NCI-H2227 (cell line): ENCODE measurements around the gene CCL7.
A peak's percentile ranks its signal among the peaks of the same experiment; 100 is the strongest.

ENCODE experiments used
- DNase-seq: peaks from one replicate; lab custom pipeline; 2025; ENCODE audit not compliant: unreplicated experiment; lab: John Stamatoyannopoulos, UW

Gene CCL7

GRCh38 chr17:34246446-34246845, 23.6 kb upstream of the CCL7 start:
- DNase-seq = no peak

DNA sequence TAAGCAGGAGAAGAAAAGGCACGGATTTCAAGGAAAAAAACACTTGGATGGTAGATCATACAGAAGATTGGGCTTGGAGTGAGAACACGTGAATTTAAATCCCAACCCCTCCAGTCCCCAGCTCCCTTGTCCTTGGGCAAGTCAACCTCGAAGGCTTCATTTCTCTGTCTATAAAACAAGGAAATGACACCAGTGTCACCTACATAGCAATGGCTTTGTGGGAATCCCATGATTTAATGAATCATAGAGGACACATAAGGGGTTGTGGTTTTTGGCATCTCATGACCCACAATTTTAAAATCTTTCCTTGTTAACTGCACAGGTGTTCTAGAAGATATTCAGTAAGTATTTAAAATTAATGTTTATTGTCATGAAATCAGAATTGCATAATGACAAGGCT, 23.1 kb upstream of the CCL7 start:
- no peak for DNase-seq

DNA sequence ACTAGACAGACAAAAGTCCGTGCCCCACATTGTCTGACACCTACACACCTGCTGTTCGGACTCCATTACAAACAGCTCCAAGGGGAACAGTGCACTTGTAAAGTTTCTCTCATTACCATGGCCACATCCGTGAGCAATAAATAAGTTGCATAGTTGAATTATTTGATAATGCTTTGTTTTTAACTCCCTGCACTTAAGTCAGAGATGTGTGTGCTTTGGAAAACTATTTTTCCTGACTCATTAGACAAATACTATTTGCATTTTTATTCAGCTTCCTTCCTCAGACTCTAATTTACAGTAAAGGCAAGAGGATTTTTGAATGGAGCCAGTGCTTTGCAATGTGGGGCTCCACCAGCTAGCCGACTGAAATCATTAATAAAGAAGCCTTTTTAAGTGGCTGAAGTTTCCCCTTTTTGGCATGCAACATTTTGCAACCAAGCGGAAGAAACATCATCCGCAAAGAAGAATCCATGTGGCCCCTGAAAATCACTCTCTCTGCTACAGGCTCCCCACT, 21.5 kb upstream of the CCL7 start:
- no peak for DNase-seq

- no peak for DNase-seq
Observed at GRCh38 chr17:34249061-34249460, 21.0 kb upstream of the CCL7 start.

DNA sequence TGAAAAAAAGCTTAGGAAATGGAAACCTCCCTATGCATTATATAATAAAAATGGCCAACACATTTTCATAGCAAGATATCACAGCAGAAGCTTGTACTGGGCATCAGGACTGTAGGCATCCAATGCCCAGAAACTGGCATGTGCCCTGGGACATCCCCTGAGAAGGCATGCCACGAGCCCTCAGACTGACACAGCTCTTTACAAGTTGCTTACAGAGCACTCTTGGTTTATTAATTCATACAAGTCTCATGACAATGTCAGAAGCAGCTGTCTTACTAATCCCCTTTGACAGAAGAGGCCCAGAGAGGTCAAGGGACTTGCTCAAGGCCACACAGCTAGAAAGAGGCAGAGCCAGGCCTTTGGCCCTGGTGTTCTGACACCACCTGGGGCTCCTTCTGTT, 20.5 kb upstream of the CCL7 start:
- no peak for DNase-seq

DNA sequence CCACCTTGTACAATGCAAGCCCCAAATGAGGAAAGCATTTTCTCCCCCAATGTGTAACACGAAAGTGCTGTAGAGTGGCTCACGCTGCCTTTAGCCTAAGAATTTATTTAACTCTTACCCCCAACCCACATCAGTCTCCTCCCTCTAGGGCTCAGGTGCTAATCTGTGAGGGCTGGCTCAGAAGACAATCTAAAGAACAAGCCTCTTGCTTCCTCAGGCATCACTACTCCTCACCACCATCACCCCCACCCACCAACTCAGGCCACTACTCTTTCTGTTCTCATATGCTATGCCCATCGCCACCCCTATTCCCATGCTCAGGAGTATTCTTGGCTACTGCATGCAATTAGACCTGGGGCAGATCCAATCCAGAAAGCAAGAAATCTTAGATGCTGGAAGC, 18.8 kb upstream of the CCL7 start:
- DNase-seq = no peak

GRCh38 chr17:34252095-34252443, 18.0 kb upstream of the CCL7 start:
- no peak for DNase-seq

- DNase-seq = no peak
Observed at GRCh38 chr17:34252444-34253138, 17.4 kb upstream of the CCL7 start.

- DNase-seq = no peak
Observed at GRCh38 chr17:34253139-34253525, 16.9 kb upstream of the CCL7 start.

DNA sequence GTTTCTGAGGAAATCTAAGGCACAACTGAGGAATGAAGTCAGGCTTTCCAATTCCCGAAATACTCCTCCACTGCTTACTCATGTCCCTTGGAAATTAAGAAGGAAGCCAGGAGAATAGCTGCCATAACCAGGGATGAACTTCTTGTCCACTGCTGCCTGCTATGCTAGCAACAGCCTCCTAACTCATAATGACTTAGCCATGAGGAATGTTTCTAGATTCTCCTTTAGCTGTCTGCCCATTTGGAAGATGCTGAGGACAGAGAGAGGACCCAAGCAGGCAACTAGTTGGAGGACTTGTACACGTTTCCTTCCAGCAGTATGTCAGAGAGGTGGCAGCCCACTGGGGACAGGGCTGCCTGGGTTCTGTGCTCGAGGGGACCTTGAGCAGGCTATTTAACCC, 15.9 kb upstream of the CCL7 start:
- no peak for DNase-seq

DNA sequence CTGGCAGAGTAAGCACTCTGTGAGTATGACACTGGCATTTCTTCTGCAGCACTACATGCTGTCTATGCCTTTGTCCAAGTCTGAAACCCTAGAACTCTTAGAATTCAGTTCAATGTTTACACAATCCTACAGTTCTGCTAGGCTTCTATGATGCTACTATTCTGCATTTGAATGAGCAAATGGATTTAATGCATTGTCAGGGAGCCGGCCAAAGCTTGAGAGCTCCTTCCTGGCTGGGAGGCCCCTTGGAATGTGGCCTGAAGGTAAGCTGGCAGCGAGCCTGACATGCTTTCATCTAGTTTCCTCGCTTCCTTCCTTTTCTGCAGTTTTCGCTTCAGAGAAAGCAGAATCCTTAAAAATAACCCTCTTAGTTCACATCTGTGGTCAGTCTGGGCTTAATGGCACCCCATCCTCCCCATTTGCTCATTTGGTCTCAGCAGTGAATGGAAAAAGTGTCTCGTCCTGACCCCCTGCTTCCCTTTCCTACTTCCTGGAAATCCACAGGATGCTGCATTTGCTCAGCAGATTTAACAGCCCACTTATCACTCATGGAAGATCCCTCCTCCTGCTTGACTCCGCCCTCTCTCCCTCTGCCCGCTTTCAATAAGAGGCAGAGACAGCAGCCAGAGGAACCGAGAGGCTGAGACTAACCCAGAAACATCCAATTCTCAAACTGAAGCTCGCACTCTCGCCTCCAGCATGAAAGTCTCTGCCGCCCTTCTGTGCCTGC, 15.2 kb upstream of the CCL7 start, which contains the start of gene CCL2:
CCL2 (plus strand) TSS at position 635 of the 730 bp plus-strand sequence; CDS start at position 700, 65 bp downstream.
- peak; percentile 78 for DNase-seq

- no peak for DNase-seq
Observed at GRCh38 chr17:34255381-34255732, 14.7 kb upstream of the CCL7 start.

- DNase-seq = no peak
Observed at GRCh38 chr17:34255841-34256240, 14.2 kb upstream of the CCL7 start.

- DNase-seq = no peak
Observed at GRCh38 chr17:34257299-34257985, 12.6 kb upstream of the CCL7 start.

GRCh38 chr17:34257986-34258326, 12.1 kb upstream of the CCL7 start:
- DNase-seq = no peak

- no peak for DNase-seq
Observed at GRCh38 chr17:34259146-34259545, 10.9 kb upstream of the CCL7 start.

- DNase-seq = no peak
Observed at GRCh38 chr17:34260861-34261260, 9.2 kb upstream of the CCL7 start.

- no peak for DNase-seq
Observed at GRCh38 chr17:34261568-34262337, 8.3 kb upstream of the CCL7 start.

DNA sequence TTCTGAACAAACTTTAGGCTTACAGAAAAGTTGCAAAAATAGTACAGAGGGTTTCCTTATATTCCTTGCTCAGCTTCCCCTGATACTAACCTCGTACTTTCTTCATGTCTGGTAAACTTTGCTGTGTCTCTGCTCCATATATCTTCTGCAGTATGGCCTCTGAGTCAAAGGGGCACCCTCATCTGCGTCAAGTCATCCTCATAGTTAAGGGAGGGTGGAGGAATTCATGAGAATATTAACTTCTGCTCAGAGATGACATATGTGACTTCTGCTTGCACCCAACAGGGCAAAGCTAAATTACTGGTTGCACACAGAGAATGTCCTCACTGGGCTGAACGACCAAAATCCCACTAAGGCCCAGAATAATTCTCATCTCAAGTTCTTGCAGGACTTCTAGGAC, 4.3 kb upstream of the CCL7 start:
- no peak for DNase-seq

GRCh38 chr17:34275881-34276280, 5.9 kb downstream of the CCL7 start:
- DNase-seq = no peak

DNA sequence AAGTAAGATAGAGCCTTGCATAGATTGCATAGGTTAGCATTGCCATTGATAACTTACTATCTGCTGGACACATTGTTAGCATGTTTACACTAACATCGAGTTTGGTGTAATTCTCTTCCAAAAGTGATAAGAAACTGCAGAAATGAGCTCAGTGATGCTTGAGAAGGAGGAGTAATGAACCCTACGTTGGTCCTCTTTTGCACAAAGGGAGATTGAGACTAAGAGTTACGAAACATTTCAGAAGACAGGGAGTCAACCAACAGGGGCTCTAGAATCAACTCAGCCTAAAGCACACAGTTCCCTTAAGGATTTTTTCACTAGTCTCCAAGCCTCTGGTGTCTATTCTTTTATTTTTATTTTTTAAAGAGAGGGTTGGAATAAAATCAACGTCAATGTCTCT, 6.8 kb downstream of the CCL7 start:
- DNase-seq = no peak
